C4-2B (cell line): ENCODE data around the gene RNF7.

Experiments used
- CTCF ChIP-seq: fragments of 450-650 bp; conservative IDR thresholded peaks from 2 replicates; pipeline ENCODE4 v1.5.1; 2017; ENCODE audit warnings: mild to moderate bottlenecking
- ZFX ChIP-seq: fragments of 450-650 bp; IDR thresholded peaks from 2 replicates; pipeline ENCODE4 v1.6.1; 2017

- TF ChIP-seq CTCF (no peak), ZFX (no peak)
Measured at GRCh38 chr3:141725036-141725435, 13.1 kb upstream of the RNF7 start.
